Activated CD4-positive, alpha-beta T cell treated with anti-CD3 and anti-CD28 coated beads, Interleukin-2, amount 10 ng/mL, durations not matched to agents 7 days and 5 days (primary cell): Measurements from ENCODE around the gene SFXN1. TPM values are rescaled to one million over a fixed set of nuclear protein-coding genes. Genes with fewer than 3 reads are reported as not detected.

Experiments
- CTCF ChIA-PET: fragments of 350-600 bp; sonication (Branson Sonifier 250); formaldehyde crosslinking; loops from one replicate; lab custom pipeline; 2021; ENCODE audit warnings: antibody characterized with exemption; lab: Charles Lee
- POLR2A ChIA-PET: fragments of 350-600 bp; sonication (Branson Sonifier 250); formaldehyde crosslinking; loops from one replicate; lab custom pipeline; 2021; ENCODE audit warnings: antibody characterized with exemption; lab: Charles Lee
- DNase-seq: peaks from one replicate; pipeline ENCODE4 v3.0.0-alpha.2; 2020
- H3K27ac Mint-ChIP-seq: one replicate; pipeline ENCODE4 v1.8.0; 2021; ENCODE audit warnings: mild to moderate bottlenecking, moderate library complexity, mixed read lengths
- H3K27me3 Mint-ChIP-seq: one replicate; pipeline ENCODE4 v1.8.0; 2021; ENCODE audit warnings: mixed read lengths
- H3K36me3 Mint-ChIP-seq: one replicate; pipeline ENCODE4 v1.8.0; 2021; ENCODE audit warnings: low read depth, mixed read lengths
- H3K4me1 Mint-ChIP-seq: one replicate; pipeline ENCODE4 v1.8.0; 2021; ENCODE audit warnings: mixed read lengths
- H3K4me3 Mint-ChIP-seq: one replicate; pipeline ENCODE4 v1.8.0; 2021; ENCODE audit warnings: mild to moderate bottlenecking, moderate library complexity, mixed read lengths
- H3K9me3 Mint-ChIP-seq: one replicate; pipeline ENCODE4 v1.8.0; 2021; ENCODE audit warnings: mixed read lengths
- total RNA-seq, 2 experiments: library from RNA; stranded (reverse); gene quantifications; one replicate each; pipeline ENCODE4 v1.2.3, GENCODE V29; 2021

SFXN1 gene
- total RNA-seq, 2 experiments from 2014 or later: 149 to 163 TPM

DNA sequence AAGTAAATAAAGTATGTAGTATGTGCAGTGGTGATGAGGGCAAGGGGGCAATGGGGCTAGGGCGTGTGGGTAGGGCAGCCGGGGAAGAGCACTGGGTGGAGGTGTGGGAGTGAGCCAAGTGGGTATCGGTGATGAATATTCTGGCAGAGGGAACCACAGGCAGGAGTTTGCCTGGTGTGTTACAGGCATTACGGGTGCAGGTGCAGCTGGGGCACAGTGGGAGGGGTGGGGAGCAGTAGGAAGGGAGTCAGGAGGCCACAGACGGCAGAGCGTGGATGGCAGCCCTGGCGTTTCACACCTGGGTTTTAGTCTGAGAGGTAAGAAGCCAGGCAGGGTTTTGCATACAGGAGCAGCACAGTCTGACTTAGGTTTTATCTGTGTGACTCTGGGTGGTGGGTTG lies 35.4 kb downstream of the SFXN1 start:
- peaks cover 87% of the 10 kb centered on the region for H3K36me3 Mint-ChIP-seq
- POLR2A ChIA-PET: no interaction called here
- CTCF ChIA-PET: no interaction called here
- no peaks in the 10 kb centered on the region for H3K27me3 Mint-ChIP-seq
- DNase-seq: no peak
- no peak overlapping the region for H3K27ac Mint-ChIP-seq
- H3K9me3 Mint-ChIP-seq: peaks cover 6% of the 10 kb centered on the region
- no peak overlapping the region for H3K4me3 Mint-ChIP-seq
- peaks cover 43% of the 10 kb centered on the region for H3K4me1 Mint-ChIP-seq

DNA sequence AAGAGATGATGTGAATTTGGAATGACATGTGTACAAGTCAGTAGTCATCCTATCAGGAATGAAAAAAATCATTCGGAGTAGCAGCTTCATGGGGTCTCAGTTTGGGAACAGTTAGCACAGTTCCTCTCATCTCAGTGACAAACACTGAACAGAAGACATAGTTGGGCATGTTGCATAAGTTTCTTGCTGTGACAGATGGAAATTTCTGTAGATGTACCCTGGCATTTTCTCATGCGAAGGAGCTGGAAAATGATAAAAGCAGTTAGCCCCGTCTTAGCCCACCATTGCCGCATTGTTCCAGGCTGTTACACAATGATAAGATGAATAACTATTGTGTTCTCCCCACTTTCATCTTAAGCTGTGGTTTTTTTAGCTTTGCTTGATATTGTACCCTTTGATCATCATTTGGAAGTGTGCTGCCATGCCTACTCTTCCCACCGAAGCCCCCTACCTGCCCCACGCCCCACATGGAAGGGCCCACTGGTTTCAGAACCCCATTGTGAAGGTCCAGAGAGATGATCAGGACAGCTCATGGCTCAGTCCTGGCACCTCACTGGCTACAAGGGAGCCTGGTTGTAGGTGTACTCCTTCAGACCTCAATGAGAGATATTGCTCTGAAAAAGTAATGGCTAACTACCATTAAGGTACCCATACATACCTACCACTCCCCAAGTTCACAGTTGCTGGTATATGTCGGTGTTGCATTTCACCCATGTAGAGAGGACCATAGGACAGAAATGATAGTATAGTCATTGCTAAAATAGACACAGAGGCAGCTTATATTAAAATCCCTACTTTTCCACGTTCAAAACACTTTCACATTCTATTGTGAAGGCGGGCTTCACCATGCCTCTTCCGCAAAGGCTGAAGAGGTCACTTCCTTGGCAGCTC lies 38.8 kb downstream of the SFXN1 start:
- Mint-ChIP-seq H3K36me3 (peaks cover 91% of the 10 kb centered on the region), H3K27me3 (no peaks in the 10 kb centered on the region), H3K4me1 (peaks cover 71% of the 10 kb centered on the region), H3K9me3 (peaks cover 12% of the 10 kb centered on the region), H3K4me3 (peak overlapping the region; percentile 21), H3K27ac (peak overlapping the region; percentile 87)
- ChIA-PET CTCF (interaction anchor here (1.0 to 1.2 kb wide), 4 partner anchors 12 to 53 kb away, joined by 3 to 5 read pairs (median 3); no protein-coding TSS in a partner anchor), POLR2A (interaction anchor here (0.6 kb wide), 1 partner anchor 1021 kb away, joined by 4 read pairs; no protein-coding TSS in a partner anchor)
- no peak for DNase-seq

GRCh38 chr5:175517824-175518450 lies 39.6 kb downstream of the SFXN1 start:
- DNase-seq: peak; percentile 56
- H3K36me3 Mint-ChIP-seq: peaks cover 92% of the 10 kb centered on the region
- peaks cover 78% of the 10 kb centered on the region for H3K4me1 Mint-ChIP-seq
- ChIA-PET POLR2A (no interaction called here), CTCF (interaction anchor here (1.0 to 1.2 kb wide), 2 partner anchors 11 to 16 kb away, joined by 3 to 5 read pairs; no protein-coding TSS in a partner anchor)
- H3K27me3 Mint-ChIP-seq: no peaks in the 10 kb centered on the region
- H3K4me3 Mint-ChIP-seq: peak overlapping the region; percentile 21
- H3K27ac Mint-ChIP-seq: peak overlapping the region; percentile 87
- H3K9me3 Mint-ChIP-seq: peaks cover 12% of the 10 kb centered on the region

DNA sequence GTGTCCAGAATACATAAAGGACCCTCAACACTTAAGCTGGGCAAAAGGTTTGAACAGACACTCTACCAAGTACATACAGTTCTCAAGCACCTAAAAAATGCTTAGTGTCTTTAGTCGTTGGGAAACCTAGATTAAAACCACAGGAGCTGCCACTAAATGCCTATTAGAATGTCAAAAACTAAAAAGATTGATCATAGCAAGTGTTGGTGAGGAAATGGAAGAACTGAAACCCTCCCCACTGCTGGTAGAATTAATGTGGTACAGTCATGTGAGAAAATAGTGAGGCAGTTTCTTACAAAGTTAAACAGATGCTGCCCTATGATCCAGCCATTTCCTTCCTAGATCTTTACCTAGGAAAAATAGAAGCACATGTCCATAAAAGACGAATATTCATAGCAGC lies 40.6 kb downstream of the SFXN1 start:
- DNase-seq: no peak
- Mint-ChIP-seq H3K4me1 (peaks cover 78% of the 10 kb centered on the region), H3K36me3 (peaks cover 89% of the 10 kb centered on the region), H3K4me3 (no peak overlapping the region), H3K9me3 (peaks cover 12% of the 10 kb centered on the region), H3K27ac (peak overlapping the region; percentile 87), H3K27me3 (no peaks in the 10 kb centered on the region)
- CTCF ChIA-PET: interaction anchor here (0.6 to 8.4 kb wide), 3 partner anchors 15 to 810 kb away, joined by 3 to 56 read pairs (median 3); no protein-coding TSS in a partner anchor
- POLR2A ChIA-PET: no interaction called here

DNA sequence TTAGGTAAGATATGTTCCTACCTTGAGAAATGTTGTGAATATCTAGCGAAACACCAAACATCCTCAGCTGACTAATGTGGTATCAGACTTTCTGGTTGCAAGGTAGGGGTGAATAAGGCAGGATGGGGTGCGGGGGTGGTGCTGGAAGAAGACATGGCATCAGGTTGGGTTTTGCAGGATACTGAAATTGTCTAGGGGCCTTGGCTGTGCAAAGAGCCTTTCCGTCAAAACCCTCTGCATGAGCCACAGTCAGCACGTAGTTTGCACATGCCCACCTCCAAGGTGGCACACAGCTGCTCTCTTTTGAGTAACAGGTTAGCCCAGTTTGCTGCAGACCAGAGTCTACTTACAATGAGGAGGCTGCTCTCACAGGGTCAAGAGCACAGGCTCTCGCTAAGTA lies 42.0 kb downstream of the SFXN1 start:
- H3K9me3 Mint-ChIP-seq: peaks cover 12% of the 10 kb centered on the region
- DNase-seq: peak; percentile 25
- H3K4me1 Mint-ChIP-seq: peaks cover 76% of the 10 kb centered on the region
- H3K27me3 Mint-ChIP-seq: no peaks in the 10 kb centered on the region
- H3K36me3 Mint-ChIP-seq: peaks cover 88% of the 10 kb centered on the region
- peak overlapping the region; percentile 20 for H3K4me3 Mint-ChIP-seq
- ChIA-PET CTCF (interaction anchor here (1.3 to 8.4 kb wide), 2 partner anchors 10 to 14 kb away, joined by 3 to 56 read pairs; no protein-coding TSS in a partner anchor), POLR2A (no interaction called here)
- H3K27ac Mint-ChIP-seq: peak overlapping the region; percentile 91

GRCh38 chr5:175520873-175521272 lies 42.5 kb downstream of the SFXN1 start:
- POLR2A ChIA-PET: interaction anchor here (0.6 kb wide), 1 partner anchor 930 kb away, joined by 3 read pairs; no protein-coding TSS in a partner anchor
- Mint-ChIP-seq H3K27me3 (no peaks in the 10 kb centered on the region), H3K9me3 (peaks cover 12% of the 10 kb centered on the region), H3K27ac (peak overlapping the region; percentile 91), H3K4me1 (peaks cover 74% of the 10 kb centered on the region), H3K4me3 (peak overlapping the region; percentile 41), H3K36me3 (peaks cover 83% of the 10 kb centered on the region)
- no peak for DNase-seq
- CTCF ChIA-PET: interaction anchor here (0.6 to 8.4 kb wide), 4 partner anchors 10 to 570 kb away, joined by 3 to 56 read pairs (median 4); no protein-coding TSS in a partner anchor

- CTCF ChIA-PET: interaction anchor here (0.6 to 8.4 kb wide), 4 partner anchors 9 to 570 kb away, joined by 3 to 56 read pairs (median 4); no protein-coding TSS in a partner anchor
- Mint-ChIP-seq H3K36me3 (peaks cover 83% of the 10 kb centered on the region), H3K4me1 (peaks cover 72% of the 10 kb centered on the region), H3K9me3 (peaks cover 12% of the 10 kb centered on the region), H3K27me3 (no peaks in the 10 kb centered on the region), H3K27ac (peak overlapping the region; percentile 91), H3K4me3 (peak overlapping the region; percentile 41)
- POLR2A ChIA-PET: interaction anchor here (0.6 kb wide), 1 partner anchor 929 kb away, joined by 3 read pairs; no protein-coding TSS in a partner anchor
- peak; percentile 44 for DNase-seq
These were observed 43.0 kb downstream of the SFXN1 start for GRCh38 chr5:175521313-175521833.

- H3K27me3 Mint-ChIP-seq: no peaks in the 10 kb centered on the region
- no peak overlapping the region for H3K4me3 Mint-ChIP-seq
- no peak for DNase-seq
- ChIA-PET CTCF (interaction anchor here (0.6 to 8.4 kb wide), 3 partner anchors 11 to 195 kb away, joined by 3 to 56 read pairs (median 4); no protein-coding TSS in a partner anchor), POLR2A (interaction anchor here (0.6 kb wide), 1 partner anchor 87 kb away, joined by 3 read pairs; no protein-coding TSS in a partner anchor)
- peaks cover 73% of the 10 kb centered on the region for H3K36me3 Mint-ChIP-seq
- peak overlapping the region; percentile 78 for H3K27ac Mint-ChIP-seq
- peaks cover 55% of the 10 kb centered on the region for H3K4me1 Mint-ChIP-seq
- peaks cover 10% of the 10 kb centered on the region for H3K9me3 Mint-ChIP-seq
These were observed 44.9 kb downstream of the SFXN1 start for GRCh38 chr5:175523292-175523691.

- DNase-seq: no peak
- H3K9me3 Mint-ChIP-seq: peaks cover 4% of the 10 kb centered on the region
- peaks cover 69% of the 10 kb centered on the region for H3K36me3 Mint-ChIP-seq
- H3K27ac Mint-ChIP-seq: peak overlapping the region; percentile 75
- H3K4me1 Mint-ChIP-seq: peaks cover 46% of the 10 kb centered on the region
- no peaks in the 10 kb centered on the region for H3K27me3 Mint-ChIP-seq
- ChIA-PET POLR2A (no interaction called here), CTCF (interaction anchor here (0.6 to 8.4 kb wide), 2 partner anchors 10 to 195 kb away, joined by 3 to 56 read pairs; no protein-coding TSS in a partner anchor)
- H3K4me3 Mint-ChIP-seq: no peak overlapping the region
These were observed 45.9 kb downstream of the SFXN1 start for GRCh38 chr5:175524211-175524610.

GRCh38 chr5:175526691-175527090 lies 48.3 kb downstream of the SFXN1 start:
- H3K27ac Mint-ChIP-seq: peak overlapping the region; percentile 52
- CTCF ChIA-PET: interaction anchor here (0.5 to 8.4 kb wide), 3 partner anchors 7 to 46 kb away, joined by 3 to 56 read pairs (median 4); no protein-coding TSS in a partner anchor

DNA sequence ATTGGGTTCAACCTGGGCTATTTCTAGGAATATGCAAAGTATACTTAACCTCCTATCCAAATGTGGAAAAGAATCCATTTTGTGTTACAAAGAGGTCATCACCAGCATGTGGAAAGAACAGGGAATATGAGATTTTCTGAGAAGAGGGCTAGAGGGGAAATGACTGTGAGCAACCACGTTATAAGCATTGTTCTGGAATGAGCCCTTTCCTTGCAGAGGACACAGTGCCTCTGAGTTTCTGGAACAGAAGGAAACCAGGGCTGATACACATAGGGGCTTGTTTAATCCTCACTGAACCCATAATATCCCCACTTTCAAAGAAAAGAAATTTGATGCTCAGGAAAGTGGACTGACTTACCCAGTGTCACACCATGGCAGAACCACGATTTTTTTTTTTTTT lies 53.0 kb downstream of the SFXN1 start:
- CTCF ChIA-PET: interaction anchor here (1.1 to 1.5 kb wide), 2 partner anchors 10 to 188 kb away, joined by 3 to 4 read pairs; no protein-coding TSS in a partner anchor
- Mint-ChIP-seq H3K36me3 (peaks cover 26% of the 10 kb centered on the region), H3K27ac (peak overlapping the region; percentile 17), H3K9me3 (no peaks in the 10 kb centered on the region), H3K4me3 (no peak overlapping the region), H3K27me3 (no peaks in the 10 kb centered on the region), H3K4me1 (peaks cover 37% of the 10 kb centered on the region)
- no peak for DNase-seq
- POLR2A ChIA-PET: no interaction called here

More at GRCh38 chr5:175526691-175527090, 48.3 kb downstream of the SFXN1 start:
- POLR2A ChIA-PET: no interaction called here
- Mint-ChIP-seq H3K4me3 (no peak overlapping the region), H3K36me3 (peaks cover 53% of the 10 kb centered on the region), H3K9me3 (no peaks in the 10 kb centered on the region), H3K27me3 (no peaks in the 10 kb centered on the region), H3K4me1 (peaks cover 31% of the 10 kb centered on the region)
- no peak for DNase-seq
